ENCODE results near the gene LLGL1. TPM values are rescaled to one million over a fixed set of nuclear protein-coding genes. Genes with fewer than 3 reads are reported as not detected.

Gene LLGL1
- total RNA-seq, 1 donor from 2014 or later, result 7.9 TPM

DNA sequence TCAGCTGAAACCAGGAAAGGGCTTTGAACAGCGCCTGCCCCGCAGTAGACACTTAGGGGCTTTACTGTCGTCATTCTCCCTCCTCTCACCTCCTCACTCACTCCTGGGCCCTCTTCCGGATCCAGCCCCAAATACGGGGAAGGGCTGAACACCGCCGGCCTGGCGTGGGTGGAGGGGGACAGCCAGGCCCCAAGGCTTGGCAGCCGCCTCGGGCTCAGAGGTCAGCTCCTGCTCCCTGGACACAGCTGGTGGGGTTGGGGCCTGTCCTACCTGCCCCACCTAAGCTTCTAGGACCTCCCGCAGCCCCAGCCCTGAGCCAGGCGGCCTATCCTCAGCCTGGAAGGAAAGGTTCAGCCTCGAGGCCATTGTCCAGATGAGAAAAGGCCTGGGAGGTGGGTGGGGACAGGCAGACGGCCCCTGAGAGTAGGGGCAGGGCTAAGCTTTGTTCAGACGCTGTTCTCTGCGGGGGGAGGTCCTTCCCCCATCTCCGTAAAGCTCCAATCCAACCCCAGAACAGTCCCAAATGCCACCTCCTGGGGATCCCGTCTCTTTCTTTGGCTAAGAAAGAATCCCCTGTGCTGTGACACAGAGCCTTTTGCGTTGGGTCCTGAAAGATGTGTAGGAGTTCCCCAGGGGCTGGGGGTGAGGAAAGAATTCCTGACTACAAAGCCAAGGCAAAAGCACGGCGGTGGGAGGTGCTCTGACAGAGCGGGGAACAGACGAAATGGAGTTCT, 881 bp upstream of the LLGL1 start:
- intact Hi-C loops (cut with DNase I), result no loop called here
- peak; percentile 54 for ATAC-seq (ENCODE audit: poor library complexity)
- DNase-seq, result peak; percentile 54

GRCh38 chr17:18225642-18226283, 328 bp downstream of the LLGL1 start:
- intact Hi-C loops (cut with DNase I), result no loop called here
- DNase-seq, result no peak
- no peak for ATAC-seq (ENCODE audit: poor library complexity)

DNA sequence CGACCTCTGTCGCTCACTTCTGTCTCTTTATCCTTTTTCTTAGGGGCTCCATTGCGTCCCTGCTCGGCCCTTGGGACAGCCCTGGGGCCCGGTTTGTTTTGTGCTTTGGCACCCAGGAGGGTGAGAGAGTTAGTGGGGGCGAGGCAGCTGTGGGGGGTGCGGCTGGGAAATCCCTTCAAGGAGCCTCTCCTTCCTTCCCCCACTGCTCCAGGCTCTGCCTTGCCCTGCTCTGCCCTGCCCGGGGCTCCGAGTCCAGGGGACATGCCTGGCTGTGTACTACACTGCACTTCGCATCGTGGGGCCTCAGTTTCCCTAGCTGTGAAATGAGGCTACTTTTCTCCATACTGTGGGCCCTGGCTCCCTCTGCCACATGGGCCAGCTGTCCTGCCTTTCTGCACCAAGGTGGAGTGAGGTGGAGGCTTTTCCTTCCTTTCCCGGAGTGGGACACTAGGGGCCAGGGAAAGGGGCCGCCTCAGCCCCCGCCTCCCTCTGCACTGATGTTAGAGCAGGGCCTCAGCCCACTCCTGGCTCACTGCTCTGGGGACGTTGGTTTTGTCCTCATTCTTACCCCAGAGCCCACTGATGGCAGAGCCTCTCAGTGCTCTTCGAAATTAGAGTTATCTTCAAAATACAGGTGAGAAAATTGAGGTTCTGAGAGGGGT, 980 bp downstream of the LLGL1 start:
- ATAC-seq (ENCODE audit: poor library complexity) (no peak), DNase-seq (no peak)
- intact Hi-C loops (cut with DNase I), result no loop called here

GRCh38 chr17:18227635-18228034, 2.2 kb downstream of the LLGL1 start:
- no peak for DNase-seq
- intact Hi-C loops (cut with DNase I), result no loop called here
- ATAC-seq (ENCODE audit: poor library complexity), result no peak

- intact Hi-C loops (cut with DNase I), result no loop called here
- DNase-seq (no peak), ATAC-seq (ENCODE audit: poor library complexity) (no peak)
Observed at GRCh38 chr17:18228176-18228682, 2.8 kb downstream of the LLGL1 start.

DNA sequence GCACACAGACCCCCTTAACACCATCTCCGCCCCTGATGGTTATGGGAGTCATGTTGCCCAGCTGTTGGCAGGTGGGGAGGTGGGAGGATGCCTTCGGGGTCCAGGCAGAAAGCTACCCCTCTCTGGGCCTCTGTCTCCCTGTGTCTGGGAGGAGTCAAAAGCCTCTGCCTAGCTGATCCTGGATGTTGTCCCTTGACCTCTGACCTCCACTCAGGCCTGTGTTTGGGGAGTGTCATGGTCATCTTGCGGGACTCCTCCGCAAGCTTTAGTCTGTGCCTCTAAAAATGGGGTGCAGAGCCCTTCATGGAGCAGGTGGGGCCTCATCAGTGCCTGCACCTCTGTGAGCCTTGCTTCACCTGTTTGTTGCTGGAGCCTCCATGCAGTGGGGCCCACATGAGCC, 3.8 kb downstream of the LLGL1 start:
- intact Hi-C loops (cut with DNase I), result no loop called here
- ATAC-seq (ENCODE audit: poor library complexity) (no peak), DNase-seq (no peak)

GRCh38 chr17:18229771-18230170, 4.3 kb downstream of the LLGL1 start:
- intact Hi-C loops (cut with DNase I), result no loop called here
- DNase-seq, result no peak
- ATAC-seq (ENCODE audit: poor library complexity), result no peak

DNA sequence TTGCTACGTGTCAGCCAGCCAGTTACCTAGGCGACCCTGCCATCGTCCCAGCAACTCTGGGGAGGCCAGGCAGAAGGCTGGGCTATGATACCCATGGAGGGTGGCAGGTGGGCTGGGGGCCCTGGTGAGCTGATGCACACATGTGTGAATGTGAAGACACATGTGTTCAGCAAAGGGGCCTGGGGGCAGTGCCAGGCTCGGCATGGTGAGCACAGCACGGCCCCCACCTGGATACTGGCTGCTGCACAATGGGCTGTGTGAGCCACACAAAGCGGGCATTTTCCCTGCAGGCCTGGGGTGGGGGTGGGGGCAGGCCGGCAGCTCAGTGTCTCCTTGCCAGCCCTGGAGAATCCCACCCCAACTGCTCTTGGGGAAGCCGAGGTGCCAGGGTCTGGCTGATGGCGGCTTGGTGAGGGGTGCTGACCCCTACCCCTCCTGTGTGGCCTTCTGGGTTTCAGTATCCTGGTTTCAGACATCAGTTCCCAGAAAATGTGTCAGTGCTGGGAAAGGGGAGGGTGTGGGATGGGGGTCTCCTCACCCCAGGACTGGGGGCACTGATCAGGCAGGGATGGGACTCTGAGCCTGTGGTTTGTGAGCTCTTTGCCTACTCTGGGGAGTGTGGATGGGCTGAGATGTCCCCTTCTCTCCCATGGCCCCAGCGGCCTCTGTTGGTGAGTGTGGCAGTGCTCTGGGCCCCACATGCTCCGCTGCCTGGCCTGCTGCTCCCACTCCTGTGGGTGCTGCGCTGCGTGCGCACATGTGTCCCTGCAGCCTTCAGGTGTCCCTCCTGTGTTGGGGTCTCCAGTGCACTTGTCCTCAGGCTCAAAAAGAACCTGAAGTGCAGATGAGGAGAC, 5.1 kb downstream of the LLGL1 start:
- ATAC-seq (ENCODE audit: poor library complexity), result no peak
- DNase-seq, result no peak
- intact Hi-C loops (cut with DNase I), result no loop called here

- DNase-seq (no peak), ATAC-seq (ENCODE audit: poor library complexity) (no peak)
- intact Hi-C loops (cut with DNase I), result no loop called here
Observed at GRCh38 chr17:18231164-18231563, 5.7 kb downstream of the LLGL1 start.

DNA sequence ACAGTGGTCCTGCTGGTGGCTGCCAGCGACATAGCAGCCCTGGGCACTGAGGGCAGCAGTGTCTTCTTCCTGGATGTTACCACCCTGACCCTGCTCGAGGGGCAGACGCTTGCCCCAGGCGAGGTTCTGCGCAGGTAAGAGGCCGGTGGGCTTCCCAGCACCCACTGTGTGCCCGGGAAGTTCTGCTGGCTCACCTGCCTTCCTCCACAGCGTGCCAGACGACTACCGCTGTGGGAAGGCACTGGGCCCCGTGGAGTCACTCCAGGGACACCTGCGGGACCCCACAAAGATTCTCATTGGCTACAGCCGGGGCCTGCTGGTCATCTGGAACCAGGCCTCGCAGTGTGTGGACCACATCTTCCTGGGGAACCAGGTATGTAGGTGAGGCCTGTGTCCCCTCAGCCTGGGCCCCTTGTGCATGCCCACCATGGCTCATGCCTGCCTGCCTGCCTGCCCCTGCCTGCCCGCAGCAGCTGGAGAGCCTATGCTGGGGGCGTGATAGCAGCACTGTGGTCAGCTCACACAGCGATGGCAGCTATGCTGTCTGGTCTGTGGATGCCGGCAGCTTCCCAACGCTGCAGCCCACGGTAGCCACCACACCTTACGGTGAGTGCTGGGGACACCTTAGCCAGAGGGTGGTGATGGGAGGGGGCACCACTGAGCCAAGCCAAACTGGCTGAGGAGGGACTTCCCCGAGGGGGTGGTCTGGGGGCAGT, 8.5 kb downstream of the LLGL1 start:
- intact Hi-C loops (cut with DNase I), result no loop called here
- ATAC-seq (ENCODE audit: poor library complexity), result no peak
- DNase-seq, result no peak

GRCh38 chr17:18234853-18235380, 9.5 kb downstream of the LLGL1 start:
- DNase-seq (no peak), ATAC-seq (ENCODE audit: poor library complexity) (no peak)
- intact Hi-C loops (cut with DNase I), result no loop called here

DNA sequence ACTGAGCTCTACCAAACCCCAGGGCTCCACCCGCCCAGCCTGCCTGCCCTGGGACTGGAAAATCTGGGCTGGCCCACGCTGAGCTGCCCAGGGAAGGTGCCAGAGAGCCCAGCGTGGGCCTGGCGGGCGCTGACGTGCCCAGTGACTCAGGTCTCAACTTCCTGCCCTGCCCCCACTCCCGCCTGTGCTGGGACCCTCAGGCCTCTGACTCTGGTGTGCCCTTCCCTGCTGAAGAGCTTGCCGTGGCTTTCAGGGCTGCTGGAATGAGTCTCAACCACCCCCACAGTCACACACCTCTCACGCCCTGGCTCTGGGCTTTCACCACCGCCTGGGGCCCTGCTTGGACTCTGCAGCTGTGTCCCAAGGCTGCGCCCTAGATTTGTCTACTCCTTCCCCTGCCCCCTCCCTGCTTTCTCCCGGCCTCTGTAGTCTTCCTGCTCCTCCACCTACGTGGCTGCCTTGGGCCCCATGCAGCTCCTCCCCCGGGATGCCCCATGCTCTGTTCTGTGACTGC, 10.4 kb downstream of the LLGL1 start:
- ATAC-seq (ENCODE audit: poor library complexity), result no peak
- DNase-seq, result no peak

GRCh38 chr17:18236494-18236893, 11.1 kb downstream of the LLGL1 start:
- intact Hi-C loops (cut with DNase I), result no loop called here
- ATAC-seq (ENCODE audit: poor library complexity), result no peak

More for the DNA sequence above, 10.4 kb downstream of the LLGL1 start:
- intact Hi-C loops (cut with DNase I), result no loop called here

GRCh38 chr17:18237461-18237860, 12.0 kb downstream of the LLGL1 start:
- intact Hi-C loops (cut with DNase I), result no loop called here
- ATAC-seq (ENCODE audit: poor library complexity) (no peak), DNase-seq (peak; percentile 35)

More at GRCh38 chr17:18236494-18236893, 11.1 kb downstream of the LLGL1 start:
- no peak for DNase-seq

DNA sequence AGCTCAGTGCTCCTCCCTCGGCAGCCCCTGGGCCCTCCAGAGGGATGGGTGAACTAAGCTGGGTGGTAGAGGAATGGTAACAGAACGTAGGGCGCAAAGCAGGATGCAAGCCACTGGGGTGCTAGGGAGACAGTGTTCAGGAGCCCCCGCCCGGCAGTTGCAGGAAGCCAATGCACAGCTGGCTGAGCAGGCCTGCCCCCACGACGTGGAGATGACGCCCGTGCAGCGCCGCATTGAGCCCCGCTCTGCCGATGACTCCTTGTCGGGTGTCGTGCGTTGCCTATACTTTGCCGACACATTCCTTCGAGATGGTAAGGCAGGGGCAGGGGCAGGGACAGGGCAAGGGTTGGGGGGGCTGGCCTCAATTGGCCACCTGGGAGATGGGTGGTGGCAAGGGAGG, 12.9 kb downstream of the LLGL1 start:
- intact Hi-C loops (cut with DNase I), result no loop called here
- DNase-seq, result peak; percentile 35
- no peak for ATAC-seq (ENCODE audit: poor library complexity)

DNA sequence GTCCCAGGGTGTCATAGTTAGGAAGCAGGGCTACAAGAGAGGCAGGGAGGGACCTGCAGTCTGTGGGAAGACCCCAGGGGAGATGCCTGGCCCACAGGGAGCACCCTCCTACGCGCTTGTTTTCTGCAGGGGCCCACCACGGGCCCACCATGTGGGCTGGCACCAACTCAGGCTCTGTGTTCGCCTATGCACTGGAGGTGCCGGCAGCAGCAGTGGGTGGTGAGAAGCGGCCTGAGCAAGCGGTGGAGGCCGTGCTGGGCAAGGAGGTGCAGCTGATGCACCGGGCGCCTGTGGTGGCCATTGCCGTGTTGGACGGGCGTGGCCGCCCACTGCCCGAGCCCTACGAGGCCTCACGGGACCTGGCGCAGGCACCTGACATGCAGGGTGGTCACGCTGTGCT, 15.0 kb downstream of the LLGL1 start:
- intact Hi-C loops (cut with DNase I), result no loop called here
- no peak for ATAC-seq (ENCODE audit: poor library complexity)
- peak; percentile 35 for DNase-seq

DNA sequence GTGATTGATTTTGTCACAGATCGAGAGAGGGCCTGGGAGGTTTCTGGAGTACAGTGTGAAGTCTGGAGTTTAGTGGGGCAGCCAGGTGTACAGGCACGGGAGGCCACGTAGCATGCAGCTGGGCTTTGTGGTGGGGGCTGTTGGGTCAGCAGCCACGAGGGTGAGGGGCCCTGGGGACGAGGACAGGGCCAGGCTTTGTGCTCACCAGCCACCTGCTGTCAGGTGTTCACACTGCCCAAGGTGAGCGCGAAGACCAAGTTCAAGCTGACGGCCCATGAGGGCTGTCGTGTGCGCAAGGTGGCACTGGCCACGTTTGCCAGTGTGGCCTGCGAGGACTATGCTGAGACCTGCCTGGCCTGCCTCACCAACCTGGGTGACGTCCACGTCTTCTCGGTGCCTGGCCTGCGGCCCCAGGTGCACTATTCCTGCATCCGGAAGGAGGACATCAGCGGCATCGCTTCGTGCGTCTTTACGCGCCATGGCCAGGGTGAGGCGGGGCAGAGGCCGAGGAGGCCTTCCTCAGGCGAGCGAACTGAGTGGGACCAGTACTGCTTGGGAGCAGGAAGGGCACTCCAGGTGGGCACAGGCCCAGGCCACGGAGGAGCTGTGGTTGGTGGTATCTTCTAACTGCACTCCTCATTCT, 15.9 kb downstream of the LLGL1 start:
- no peak for ATAC-seq (ENCODE audit: poor library complexity)
- intact Hi-C loops (cut with DNase I), result no loop called here
- no peak for DNase-seq
